VCaP (cell line): ENCODE measurements around the gene SLC10A4.

ENCODE experiments used
- H3K27ac ChIP-seq: fragments of 450-650 bp; 2 replicates; pipeline ENCODE4 v1.5.1; 2017
- TF ChIP-seq, protein P1 (sequence below): fragments of 450-650 bp; conservative IDR thresholded peaks from 2 replicates; pipeline ENCODE4 v1.5.1; 2017; ENCODE audit warnings: mild to moderate bottlenecking, moderate library complexity

SLC10A4 gene

DNA sequence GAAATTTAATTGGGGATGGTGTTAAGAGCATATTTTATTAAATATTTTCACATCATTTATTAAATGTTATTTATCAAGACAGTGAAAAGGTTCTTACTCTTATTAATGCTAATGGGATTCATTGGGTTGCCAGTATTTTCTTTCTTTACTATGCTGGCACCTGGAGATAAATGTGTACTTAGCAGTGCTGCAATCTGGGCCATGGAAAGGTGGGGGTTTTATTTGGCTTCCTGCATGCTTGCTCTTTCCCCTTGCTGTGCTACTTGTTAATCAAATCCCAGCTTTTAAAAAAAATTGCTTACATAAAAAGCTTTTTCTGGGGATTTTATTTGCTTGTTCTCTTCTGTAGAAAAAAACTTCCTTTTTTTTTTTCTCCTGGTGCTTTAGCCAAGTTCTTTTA, 55.2 kb downstream of the SLC10A4 start:
- TF ChIP-seq, protein P1, sequence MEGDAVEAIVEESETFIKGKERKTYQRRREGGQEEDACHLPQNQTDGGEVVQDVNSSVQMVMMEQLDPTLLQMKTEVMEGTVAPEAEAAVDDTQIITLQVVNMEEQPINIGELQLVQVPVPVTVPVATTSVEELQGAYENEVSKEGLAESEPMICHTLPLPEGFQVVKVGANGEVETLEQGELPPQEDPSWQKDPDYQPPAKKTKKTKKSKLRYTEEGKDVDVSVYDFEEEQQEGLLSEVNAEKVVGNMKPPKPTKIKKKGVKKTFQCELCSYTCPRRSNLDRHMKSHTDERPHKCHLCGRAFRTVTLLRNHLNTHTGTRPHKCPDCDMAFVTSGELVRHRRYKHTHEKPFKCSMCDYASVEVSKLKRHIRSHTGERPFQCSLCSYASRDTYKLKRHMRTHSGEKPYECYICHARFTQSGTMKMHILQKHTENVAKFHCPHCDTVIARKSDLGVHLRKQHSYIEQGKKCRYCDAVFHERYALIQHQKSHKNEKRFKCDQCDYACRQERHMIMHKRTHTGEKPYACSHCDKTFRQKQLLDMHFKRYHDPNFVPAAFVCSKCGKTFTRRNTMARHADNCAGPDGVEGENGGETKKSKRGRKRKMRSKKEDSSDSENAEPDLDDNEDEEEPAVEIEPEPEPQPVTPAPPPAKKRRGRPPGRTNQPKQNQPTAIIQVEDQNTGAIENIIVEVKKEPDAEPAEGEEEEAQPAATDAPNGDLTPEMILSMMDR, result no peak
- H3K27ac ChIP-seq, result peak overlapping the region; percentile 41
